Gastroesophageal sphincter (tissue), 4 donors: ENCODE measurements around the gene VCX3B. TPM values are rescaled to one million over a fixed set of nuclear protein-coding genes. Genes with fewer than 3 reads are reported as not detected.
"Not testable (repeated sequence)": the region's sequence is repeated elsewhere in the genome, so short reads cannot be mapped to it uniquely, and the experiment has no call there.

ENCODE experiments used
- ATAC-seq: fragments of 150-250 bp; one replicate; pipeline ENCODE4 v1.9.1; 2016; ENCODE audit warnings: mild to moderate bottlenecking, moderate library complexity
- H3K27ac ChIP-seq, 4 donors: fragments of 200-600 bp; sonication (generic) in 3 of 4; 1 replicate in 3 of 4; 2 replicates in 1 of 4; pipeline ENCODE4 v1.5.1; 2016 to 2019
- H3K27me3 ChIP-seq: fragments of 200-600 bp; sonication (generic); one replicate; pipeline ENCODE4 v1.5.1; 2019
- H3K36me3 ChIP-seq, 2 donors: fragments of 200-600 bp; sonication (generic); one replicate each; pipeline ENCODE4 v1.5.1; 2019; ENCODE audit warnings: control low read depth in 1 of 2
- H3K4me1 ChIP-seq, 3 donors: fragments of 200-600 bp; sonication (generic); 1 replicate in 2 of 3; 2 replicates in 1 of 3; pipeline ENCODE4 v1.5.1; 2016 to 2019; ENCODE audit warnings: control low read depth in 2 of 3
- H3K4me3 ChIP-seq, 2 donors: fragments of 200-600 bp; sonication (generic); one replicate each; pipeline ENCODE4 v1.5.1; 2019; ENCODE audit warnings: mild to moderate bottlenecking in 1 of 2, moderate library complexity in 1 of 2
- H3K9me3 ChIP-seq, 3 donors: fragments of 200-600 bp; sonication (generic); one replicate each; pipeline ENCODE4 v1.5.1; 2017 to 2019; ENCODE audit warnings: control low read depth in 2 of 3
- CTCF ChIP-seq, 4 experiments: fragments of 200-600 bp in 2 of 4; fragments of 450-650 bp in 2 of 4; sonication (generic) in 1 of 4; IDR thresholded peaks; one replicate each; pipeline ENCODE4 v1.5.1; 2017 to 2019; ENCODE audit warnings: antibody characterized with exemption in 4 of 4, mild to moderate bottlenecking in 2 of 4, moderate library complexity in 2 of 4
- EP300 ChIP-seq: sonication (generic); formaldehyde crosslinking; IDR thresholded peaks from one replicate; pipeline ENCODE4 v1.6.1; 2017; ENCODE audit warnings: antibody characterized with exemption, mild to moderate bottlenecking
- POLR2A ChIP-seq, 2 donors: fragments of 450-650 bp; IDR thresholded peaks; one replicate each; pipeline ENCODE4 v1.6.1; 2017; ENCODE audit warnings: antibody characterized with exemption in 2 of 2, mild to moderate bottlenecking in 2 of 2, moderate library complexity in 1 of 2
- POLR2AphosphoS5 ChIP-seq: sonication (generic); formaldehyde crosslinking; IDR thresholded peaks from one replicate; pipeline ENCODE4 v1.6.1; 2017; ENCODE audit warnings: antibody characterized with exemption
- WGBS, 2 donors: methylation state at CpG; one replicate each; pipeline ENCODE4 v1.1.5; 2018; ENCODE audit warnings: low coverage in 1 of 2; 5-methylcytosine and 5-hydroxymethylcytosine counted together
- total RNA-seq, 4 donors: library from RNA; depleted of rRNA; stranded (reverse); fragments of >200 nt; gene quantifications; one replicate each; pipeline ENCODE4 v1.1.0, GENCODE V29; 2016

VCX3B gene
- total RNA-seq, 4 donors from 2014 or later, result not detected

GRCh38 chrX:8455557-8455956 lies 9.1 kb upstream of the VCX3B start:
- H3K4me3 ChIP-seq, result no peak overlapping the region
- H3K9me3 ChIP-seq, result no peaks in the 10 kb centered on the region
- TF ChIP-seq POLR2AphosphoS5 (no peak), EP300 (no peak), POLR2A (IDR thresholded peaks at IDR 0.05) (no peak), CTCF (IDR thresholded peaks at IDR 0.05) (no peak)
- no peaks in the 10 kb centered on the region for H3K27me3 ChIP-seq
- H3K4me1 ChIP-seq, result no peaks in the 10 kb centered on the region
- ATAC-seq, result no peak
- no peak overlapping the region for H3K27ac ChIP-seq
- H3K36me3 ChIP-seq, result no peaks in the 10 kb centered on the region
- 87 to 100% methylated on average over 2 to 3 of the region's 4 CpGs for WGBS, 2 donors

- Histone ChIP-seq H3K4me3 (no peak overlapping the region), H3K4me1 (no peaks in the 10 kb centered on the region), H3K9me3 (no peaks in the 10 kb centered on the region), H3K27me3 (no peaks in the 10 kb centered on the region), H3K36me3 (no peaks in the 10 kb centered on the region), H3K27ac (no peak overlapping the region)
- no peak for ATAC-seq
- no peak for TF ChIP-seq POLR2AphosphoS5
- no peak for TF ChIP-seq EP300
- TF ChIP-seq CTCF (IDR thresholded peaks at IDR 0.05), result no peak
- TF ChIP-seq POLR2A (IDR thresholded peaks at IDR 0.05), result no peak
Observed at GRCh38 chrX:8462488-8462887, 2.1 kb upstream of the VCX3B start.

GRCh38 chrX:8484360-8484949 lies 19.8 kb downstream of the VCX3B start:
- H3K4me1 ChIP-seq, result no peaks in the 10 kb centered on the region
- H3K4me3 ChIP-seq, result no peak overlapping the region
- no peaks in the 10 kb centered on the region for H3K27me3 ChIP-seq
- no peaks in the 10 kb centered on the region for H3K9me3 ChIP-seq
- 55 to 94% methylated on average over 5 to 6 of the region's 8 CpGs for WGBS, 2 donors
- no peaks in the 10 kb centered on the region for H3K36me3 ChIP-seq
- ATAC-seq, result no peak
- no peak overlapping the region for H3K27ac ChIP-seq
- TF ChIP-seq POLR2AphosphoS5, result no peak
- no peak for TF ChIP-seq EP300
- TF ChIP-seq CTCF (IDR thresholded peaks at IDR 0.05), result no peak
- no peak for TF ChIP-seq POLR2A (IDR thresholded peaks at IDR 0.05)

GRCh38 chrX:8495036-8495435 lies 30.4 kb downstream of the VCX3B start:
- H3K4me1 ChIP-seq, H3K4me3 ChIP-seq, ATAC-seq, H3K36me3 ChIP-seq, H3K9me3 ChIP-seq, H3K27ac ChIP-seq, H3K27me3 ChIP-seq: not testable (repeated sequence)
- 65% methylated on average over 2 of the region's 4 CpGs; no CpG with 5 or more reads in 1 of the 2 donors for WGBS, 2 donors

GRCh38 chrX:8500203-8500602 lies 35.6 kb downstream of the VCX3B start:
- H3K4me3 ChIP-seq, result no peak overlapping the region
- TF ChIP-seq EP300, result no peak
- ATAC-seq, result no peak
- no peaks in the 10 kb centered on the region for H3K36me3 ChIP-seq
- WGBS, 2 donors, result 88 to 94% methylated on average over 4 of the region's 4 CpGs
- no peak overlapping the region for H3K27ac ChIP-seq
- no peaks in the 10 kb centered on the region for H3K4me1 ChIP-seq
- no peaks in the 10 kb centered on the region for H3K9me3 ChIP-seq
- no peaks in the 10 kb centered on the region for H3K27me3 ChIP-seq

GRCh38 chrX:8502101-8502500 lies 37.5 kb downstream of the VCX3B start:
- H3K9me3 ChIP-seq, H3K27ac ChIP-seq, H3K36me3 ChIP-seq, H3K4me3 ChIP-seq, H3K27me3 ChIP-seq, ATAC-seq, H3K4me1 ChIP-seq: not testable (repeated sequence)
- no CpG with 5 or more reads among the region's 21 CpGs for WGBS, 2 donors

- TF ChIP-seq POLR2A (IDR thresholded peaks at IDR 0.05), result no peak
- no peak for TF ChIP-seq POLR2AphosphoS5
- TF ChIP-seq EP300, result no peak
- TF ChIP-seq CTCF (IDR thresholded peaks at IDR 0.05), result no peak
- Histone ChIP-seq H3K9me3 (no peaks in the 10 kb centered on the region), H3K36me3 (no peaks in the 10 kb centered on the region), H3K4me3 (no peak overlapping the region), H3K27ac (no peak overlapping the region), H3K4me1 (no peaks in the 10 kb centered on the region), H3K27me3 (no peaks in the 10 kb centered on the region)
- 21 to 50% methylated on average over 1 to 5 of the region's 6 CpGs for WGBS, 2 donors
- ATAC-seq, result no peak
Observed at GRCh38 chrX:8504451-8504850, 39.8 kb downstream of the VCX3B start.
